GM18951 (cell line): ENCODE measurements around the gene TRAF3.
"Not testable (repeated sequence)": the region's sequence is repeated elsewhere in the genome, so short reads cannot be mapped to it uniquely, and the experiment has no call there.

Experiments used
- POLR2A ChIP-seq: IDR thresholded peaks from 4 replicates; pipeline ENCODE4 v1.6.1; 2011; ENCODE audit warnings: mild to moderate bottlenecking; ENCODE audit not compliant: insufficient read length, insufficient read depth; ENCODE audit errors: extremely low read depth
- in situ Hi-C: fragments of 300-500 bp; cut with MboI; formaldehyde crosslinking; loops from one replicate; pipeline ENCODE4 v1.12.0; 2022; ENCODE audit warnings: low sequenced_read_pairs, mixed read lengths, inconsistent platforms; ENCODE audit not compliant: unreplicated experiment

Gene TRAF3

GRCh38 chr14:102922490-102923200 is 145.4 kb downstream of the TRAF3 start, which contains the start of gene AMN:
Gene AMN, plus strand, starts transcription at chr14:102922663. Its CDS starts 26 bp downstream, at chr14:102922689.
- in situ Hi-C loops: no loop called here
- TF ChIP-seq POLR2A: no peak

DNA sequence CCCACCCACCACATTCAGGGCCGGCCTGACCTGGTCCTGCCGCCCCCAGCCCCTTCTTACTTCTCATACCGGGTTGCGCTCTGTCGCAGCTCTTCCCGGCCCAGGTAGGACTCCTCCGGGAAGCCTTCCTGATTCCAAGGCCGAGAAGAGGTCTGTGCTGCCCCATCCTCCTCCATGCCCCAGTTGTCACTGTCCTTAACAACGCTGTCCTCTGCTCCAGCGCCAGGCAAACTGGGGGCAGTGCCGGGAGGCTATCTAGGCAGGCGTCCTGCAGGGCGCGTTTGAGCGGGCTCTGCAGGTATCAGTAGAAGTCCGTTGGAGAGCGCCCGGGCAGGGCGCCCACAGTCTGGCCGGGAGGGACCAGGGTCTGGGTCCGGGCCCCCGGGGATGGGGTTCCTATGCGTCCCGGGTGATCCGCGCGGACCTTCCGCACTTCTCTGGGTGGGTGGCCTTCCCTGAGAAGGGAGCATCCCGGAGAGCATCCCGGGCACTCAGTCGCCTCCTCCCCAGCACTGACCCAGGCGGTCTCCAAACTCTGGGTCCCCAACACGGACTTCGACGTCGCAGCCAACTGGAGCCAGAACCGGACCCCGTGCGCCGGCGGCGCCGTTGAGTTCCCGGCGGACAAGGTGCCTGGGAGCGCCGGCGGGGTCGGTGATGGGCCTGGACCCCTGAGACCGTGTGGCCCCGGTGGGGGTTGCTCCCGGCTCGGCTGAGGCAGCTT is 146.1 kb downstream of the TRAF3 start:
- in situ Hi-C loops: no loop called here
- TF ChIP-seq POLR2A: no peak

GRCh38 chr14:102923925-102924486 is 146.8 kb downstream of the TRAF3 start:
- no peak for TF ChIP-seq POLR2A
- in situ Hi-C loops: no loop called here

DNA sequence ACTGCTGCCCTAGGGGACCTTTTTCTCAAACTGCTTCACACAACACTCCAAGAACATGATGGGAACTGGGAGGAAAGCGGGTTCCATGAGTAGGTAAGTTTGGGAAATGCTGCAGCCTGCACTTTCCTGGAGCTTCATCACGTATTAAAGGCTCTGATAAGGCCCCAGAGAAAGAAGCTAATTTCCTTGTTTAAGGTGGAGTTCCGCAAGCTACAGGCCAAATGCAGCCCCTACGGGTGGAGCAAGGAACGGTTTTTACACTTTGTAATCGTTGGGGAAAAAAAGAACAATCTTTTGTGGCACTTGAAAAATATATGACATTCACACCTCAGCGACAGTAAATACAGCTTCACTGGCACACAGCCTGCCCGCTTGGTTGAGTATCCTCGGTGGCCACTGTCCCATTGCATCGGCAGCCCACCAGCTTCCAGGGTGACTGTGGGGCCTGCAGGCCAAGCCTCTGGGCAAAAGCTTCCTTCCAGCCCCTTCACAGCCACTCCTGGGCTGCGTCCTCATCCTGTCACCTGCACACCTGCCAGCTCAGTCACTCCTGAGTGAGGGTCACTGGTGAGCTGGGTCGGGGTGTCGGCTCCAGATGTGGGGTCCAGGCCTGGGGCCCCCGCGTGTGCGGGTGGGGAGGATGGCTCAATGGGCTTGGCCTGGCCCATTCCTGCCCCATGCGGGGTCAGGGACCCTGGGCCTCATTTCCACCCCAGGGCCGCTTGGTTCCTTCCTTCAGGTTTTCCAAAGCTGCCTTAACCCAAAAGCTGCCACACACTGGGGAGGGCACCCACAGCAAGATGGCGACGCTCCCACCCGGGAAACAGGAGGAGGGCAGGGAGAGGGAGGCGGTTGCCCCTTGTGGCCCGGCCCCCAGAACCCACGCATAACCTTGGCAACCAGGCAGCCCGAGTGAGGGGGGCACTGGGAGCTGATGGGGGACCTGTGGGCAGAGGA is 147.7 kb downstream of the TRAF3 start:
- in situ Hi-C loops: no loop called here
- TF ChIP-seq POLR2A: no peak

DNA sequence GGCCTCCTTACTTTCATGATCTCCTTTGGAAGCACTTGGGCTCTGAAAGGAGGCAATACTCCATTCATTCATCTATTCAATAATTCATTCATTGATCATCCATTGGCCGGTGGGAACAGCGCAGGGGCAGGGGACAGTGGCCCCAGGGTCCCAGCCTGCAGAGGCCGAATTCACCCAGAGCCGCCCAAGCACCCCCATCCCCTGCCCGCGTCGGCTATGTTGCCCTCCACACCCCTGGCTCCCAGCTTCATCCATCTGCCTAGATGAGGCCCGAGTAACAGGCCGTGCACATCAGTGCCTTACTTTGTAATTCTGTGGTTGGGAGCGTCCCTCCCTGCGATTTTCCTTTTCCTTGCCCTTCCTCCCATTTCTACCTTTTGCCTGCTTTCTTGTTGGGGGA is 148.4 kb downstream of the TRAF3 start:
- no peak for TF ChIP-seq POLR2A
- in situ Hi-C loops: no loop called here

- in situ Hi-C loops: no loop called here
- no peak for TF ChIP-seq POLR2A
Measured at GRCh38 chr14:102926104-102926503, 148.9 kb downstream of the TRAF3 start.

GRCh38 chr14:102926840-102927239 is 149.6 kb downstream of the TRAF3 start:
- in situ Hi-C loops: not testable (repeated sequence)

DNA sequence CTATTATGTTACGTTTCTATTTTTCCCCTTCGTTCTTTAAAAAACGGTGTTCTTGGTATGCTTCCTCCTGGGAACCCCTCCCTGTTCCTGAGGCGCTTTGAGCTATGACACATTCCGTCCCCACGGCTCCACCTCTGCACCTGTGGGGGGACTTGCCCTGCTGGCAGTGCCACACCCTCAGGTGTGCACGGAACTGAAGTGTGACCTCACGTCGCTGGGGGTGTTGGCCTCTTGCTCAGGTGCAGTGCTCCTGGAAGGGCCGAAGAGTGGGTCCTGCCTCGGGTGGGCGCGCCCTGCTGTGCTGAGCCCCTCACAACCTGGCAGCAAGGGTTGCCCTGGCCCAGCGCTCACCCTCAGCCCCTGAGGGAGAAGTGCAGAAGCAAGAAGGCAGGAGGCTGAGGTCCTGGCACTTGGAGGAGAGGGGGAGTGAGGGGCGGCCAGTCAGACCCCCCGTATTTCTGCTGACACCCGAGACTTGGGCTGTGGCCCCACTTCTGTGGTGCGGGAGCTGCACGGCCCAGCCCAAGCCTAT is 150.2 kb downstream of the TRAF3 start:
- no peak for TF ChIP-seq POLR2A
- in situ Hi-C loops: no loop called here

DNA sequence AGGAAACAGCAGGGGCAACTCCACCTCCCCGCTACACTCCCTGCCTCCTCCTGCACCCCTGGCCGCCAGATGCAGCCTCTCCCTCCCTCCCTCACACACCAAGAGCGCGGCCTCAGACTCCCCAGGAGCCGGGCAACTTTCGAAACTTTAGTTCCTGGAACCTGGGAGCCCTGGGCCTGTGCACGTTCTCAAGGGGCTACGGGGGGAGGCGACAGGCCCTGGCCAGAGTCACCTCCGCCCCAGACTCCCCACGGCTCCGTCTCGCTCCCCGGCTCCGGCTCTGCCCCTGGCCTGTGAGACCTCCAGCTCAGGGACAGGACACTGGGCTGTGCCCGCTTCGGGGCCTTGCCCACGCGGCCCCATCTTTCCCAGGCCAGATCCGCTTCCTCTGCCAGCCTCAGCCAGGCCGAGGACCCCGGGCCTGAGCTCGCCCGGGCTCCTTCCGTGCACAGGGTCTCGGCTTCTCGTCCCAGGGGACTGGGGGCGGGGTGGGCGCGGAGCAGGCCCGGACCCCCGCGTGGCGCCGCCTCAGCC is 150.7 kb downstream of the TRAF3 start:
- in situ Hi-C loops: no loop called here
- TF ChIP-seq POLR2A: no peak

DNA sequence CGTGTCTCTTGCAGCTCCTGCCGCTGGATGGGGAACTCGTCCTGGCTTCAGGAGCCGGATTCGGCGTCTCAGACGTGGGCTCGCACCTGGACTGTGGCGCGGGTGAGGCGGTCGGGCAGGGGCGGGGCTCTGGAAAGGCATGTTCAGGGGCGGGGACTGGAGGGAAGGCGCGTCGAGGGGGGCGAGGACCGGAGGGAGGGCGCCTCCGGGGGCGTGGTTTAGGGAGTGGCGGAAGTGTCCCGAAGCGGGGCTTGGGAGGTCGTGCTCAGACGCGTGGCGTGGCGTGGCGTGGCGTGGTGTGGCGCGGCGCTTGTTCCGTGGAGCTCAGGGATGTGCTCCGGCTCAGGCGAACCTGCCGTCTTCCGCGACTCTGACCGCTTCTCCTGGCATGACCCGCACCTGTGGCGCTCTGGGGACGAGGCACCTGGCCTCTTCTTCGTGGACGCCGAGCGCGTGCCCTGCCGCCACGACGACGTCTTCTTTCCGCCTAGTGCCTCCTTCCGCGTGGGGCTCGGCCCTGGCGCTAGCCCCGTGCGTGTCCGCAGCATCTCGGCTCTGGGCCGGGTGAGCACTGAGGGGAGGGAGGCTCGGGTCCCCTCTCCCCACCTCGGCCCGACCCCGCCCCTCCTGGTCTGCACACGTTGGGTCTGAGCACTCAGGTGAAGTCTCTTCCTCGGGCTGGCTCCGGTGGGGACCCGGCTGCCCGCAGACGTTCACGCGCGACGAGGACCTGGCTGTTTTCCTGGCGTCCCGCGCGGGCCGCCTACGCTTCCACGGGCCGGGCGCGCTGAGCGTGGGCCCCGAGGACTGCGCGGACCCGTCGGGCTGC is 151.4 kb downstream of the TRAF3 start:
- in situ Hi-C loops: no loop called here
- TF ChIP-seq POLR2A: no peak

DNA sequence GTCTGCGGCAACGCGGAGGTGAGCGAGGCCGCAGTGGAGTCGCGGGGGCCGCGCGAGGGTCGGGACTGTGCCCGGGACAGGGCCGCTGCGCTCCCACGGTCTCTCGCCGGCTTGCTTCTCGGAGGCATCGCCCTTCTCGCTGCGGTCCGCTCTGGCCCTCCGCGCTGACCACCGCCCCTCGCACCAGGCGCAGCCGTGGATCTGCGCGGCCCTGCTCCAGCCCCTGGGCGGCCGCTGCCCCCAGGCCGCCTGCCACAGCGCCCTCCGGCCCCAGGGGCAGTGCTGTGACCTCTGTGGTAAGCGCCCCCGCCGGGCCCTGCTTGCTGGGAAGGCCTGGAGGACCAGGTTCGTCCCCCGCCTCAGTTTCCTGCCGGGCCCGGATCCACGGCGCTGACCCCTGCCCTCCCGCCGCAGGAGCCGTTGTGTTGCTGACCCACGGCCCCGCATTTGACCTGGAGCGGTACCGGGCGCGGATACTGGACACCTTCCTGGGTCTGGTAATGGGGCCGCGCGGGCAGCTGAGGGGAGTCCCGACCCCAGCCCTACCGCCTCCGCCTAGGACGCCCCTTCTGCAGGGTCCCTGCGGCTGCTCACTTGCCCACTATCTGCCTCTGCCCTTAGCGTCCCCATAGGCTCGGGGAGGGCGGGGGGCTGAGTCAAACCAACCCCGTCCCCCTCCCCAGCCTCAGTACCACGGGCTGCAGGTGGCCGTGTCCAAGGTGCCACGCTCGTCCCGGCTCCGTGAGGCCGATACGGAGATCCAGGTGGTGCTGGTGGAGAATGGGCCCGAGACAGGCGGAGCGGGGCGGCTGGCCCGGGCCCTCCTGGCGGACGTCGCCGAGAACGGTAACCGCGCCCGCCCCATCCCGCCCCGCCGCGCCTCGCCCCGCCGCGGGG is 152.2 kb downstream of the TRAF3 start:
- TF ChIP-seq POLR2A: no peak
- in situ Hi-C loops: no loop called here
